ENCODE results near the gene PPFIA1. TPM values are rescaled to one million over a fixed set of nuclear protein-coding genes. Genes with fewer than 3 reads are reported as not detected.

Gene PPFIA1
- total and polyA plus RNA-seq, 2 of the 13 experiments (the other 11 are each of a cell fraction or from before 2014, with no cell fraction given): 29.9 to 45.2 TPM

DNA sequence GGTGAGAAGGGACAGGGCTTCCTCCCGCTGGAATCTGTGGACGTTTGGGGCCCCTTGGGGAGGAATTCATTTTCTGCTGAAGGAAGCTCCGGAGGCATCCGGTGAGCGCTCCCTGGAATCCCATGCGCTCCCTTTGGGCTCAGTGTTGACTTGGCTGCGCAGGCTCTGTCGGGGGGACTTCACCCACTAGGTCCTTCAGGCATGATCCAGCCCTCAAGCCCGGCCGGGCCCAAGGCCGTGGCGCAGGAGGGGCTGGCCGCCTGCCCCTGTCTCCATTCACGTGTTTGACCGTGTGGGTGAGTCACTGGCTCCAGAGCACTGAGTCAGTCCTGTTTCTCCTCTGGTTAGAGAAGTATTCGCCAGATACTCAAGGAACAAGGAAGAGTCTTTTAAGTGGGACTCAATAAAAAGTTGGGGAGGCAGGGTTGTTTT is 129.2 kb downstream of the PPFIA1 start (continued):
- no peak for TF ChIP-seq FOXP1 (IDR thresholded peaks at IDR 0.05)
- TF ChIP-seq FOXP1 (CRISPR knock-in tag; IDR thresholded peaks at IDR 0.05): no peak
- no peak for TF ChIP-seq ZNF777 (CRISPR knock-in tag; IDR thresholded peaks at IDR 0.05)
- no peak for TF ChIP-seq ZNF746 (CRISPR knock-in tag; IDR thresholded peaks at IDR 0.05)
- no peak for TF ChIP-seq TGIF2 (CRISPR knock-in tag; IDR thresholded peaks at IDR 0.05)
- no peak for TF ChIP-seq ZBTB4 (CRISPR knock-in tag; IDR thresholded peaks at IDR 0.05; ENCODE audit: borderline replicate concordance)
- no peak for TF ChIP-seq PHB2 (IDR thresholded peaks at IDR 0.05; ENCODE audit: partially characterized antibody)
- TF ChIP-seq, protein P1, sequence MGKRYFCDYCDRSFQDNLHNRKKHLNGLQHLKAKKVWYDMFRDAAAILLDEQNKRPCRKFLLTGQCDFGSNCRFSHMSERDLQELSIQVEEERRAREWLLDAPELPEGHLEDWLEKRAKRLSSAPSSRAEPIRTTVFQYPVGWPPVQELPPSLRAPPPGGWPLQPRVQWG (CRISPR knock-in tag; IDR thresholded peaks at IDR 0.05; ENCODE audit: borderline replicate concordance, low read depth): no peak
- TF ChIP-seq, protein P2, sequence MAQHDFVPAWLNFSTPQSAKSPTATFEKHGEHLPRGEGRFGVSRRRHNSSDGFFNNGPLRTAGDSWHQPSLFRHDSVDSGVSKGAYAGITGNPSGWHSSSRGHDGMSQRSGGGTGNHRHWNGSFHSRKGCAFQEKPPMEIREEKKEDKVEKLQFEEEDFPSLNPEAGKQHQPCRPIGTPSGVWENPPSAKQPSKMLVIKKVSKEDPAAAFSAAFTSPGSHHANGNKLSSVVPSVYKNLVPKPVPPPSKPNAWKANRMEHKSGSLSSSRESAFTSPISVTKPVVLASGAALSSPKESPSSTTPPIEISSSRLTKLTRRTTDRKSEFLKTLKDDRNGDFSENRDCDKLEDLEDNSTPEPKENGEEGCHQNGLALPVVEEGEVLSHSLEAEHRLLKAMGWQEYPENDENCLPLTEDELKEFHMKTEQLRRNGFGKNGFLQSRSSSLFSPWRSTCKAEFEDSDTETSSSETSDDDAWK (CRISPR knock-in tag; IDR thresholded peaks at IDR 0.05): no peak
- TF ChIP-seq, protein P3, sequence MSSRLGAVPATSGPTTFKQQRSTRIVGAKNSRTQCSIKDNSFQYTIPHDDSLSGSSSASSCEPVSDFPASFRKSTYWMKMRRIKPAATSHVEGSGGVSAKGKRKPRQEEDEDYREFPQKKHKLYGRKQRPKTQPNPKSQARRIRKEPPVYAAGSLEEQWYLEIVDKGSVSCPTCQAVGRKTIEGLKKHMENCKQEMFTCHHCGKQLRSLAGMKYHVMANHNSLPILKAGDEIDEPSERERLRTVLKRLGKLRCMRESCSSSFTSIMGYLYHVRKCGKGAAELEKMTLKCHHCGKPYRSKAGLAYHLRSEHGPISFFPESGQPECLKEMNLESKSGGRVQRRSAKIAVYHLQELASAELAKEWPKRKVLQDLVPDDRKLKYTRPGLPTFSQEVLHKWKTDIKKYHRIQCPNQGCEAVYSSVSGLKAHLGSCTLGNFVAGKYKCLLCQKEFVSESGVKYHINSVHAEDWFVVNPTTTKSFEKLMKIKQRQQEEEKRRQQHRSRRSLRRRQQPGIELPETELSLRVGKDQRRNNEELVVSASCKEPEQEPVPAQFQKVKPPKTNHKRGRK (CRISPR knock-in tag; IDR thresholded peaks at IDR 0.05): no peak
- no peak for TF ChIP-seq ADNP (CRISPR knock-in tag; IDR thresholded peaks at IDR 0.05)
- TF ChIP-seq MED8 (CRISPR knock-in tag; IDR thresholded peaks at IDR 0.05; ENCODE audit: insufficient replicate concordance): no peak
- peak; percentile 42; the same call in 1 of the 2 replicates for TF ChIP-seq PAXIP1 (CRISPR knock-in tag; conservative IDR thresholded peaks at IDR 0.05)
- TF ChIP-seq PHF5A (CRISPR knock-in tag; IDR thresholded peaks at IDR 0.05; ENCODE audit: low read depth, unreplicated experiment): no peak
- no peak for TF ChIP-seq ZNF296 (CRISPR knock-in tag; conservative IDR thresholded peaks at IDR 0.05)
- TF ChIP-seq ZBTB7B (CRISPR knock-in tag; IDR thresholded peaks at IDR 0.05): peak; percentile 53; the same call in 1 of the 2 replicates
- peak; percentile 48; the same call in 1 of the 2 replicates for TF ChIP-seq IRF2 (CRISPR knock-in tag; IDR thresholded peaks at IDR 0.05)
- no peak for TF ChIP-seq ZNF652 (CRISPR knock-in tag; IDR thresholded peaks at IDR 0.05; ENCODE audit: borderline replicate concordance, low read depth)
- peak; percentile 47; the same call in 1 of the 2 replicates for TF ChIP-seq RBFOX2 (IDR thresholded peaks at IDR 0.05; ENCODE audit: low read depth, low read length)
- no peak for TF ChIP-seq CREB3 (CRISPR knock-in tag; IDR thresholded peaks at IDR 0.05)
- no peak; the same call in 1 of the 2 replicates for TF ChIP-seq RXRA (CRISPR knock-in tag; IDR thresholded peaks at IDR 0.05)

All from HepG2 (cell line).